A549 (cell line): ENCODE measurements around the gene HGF. TPM values are rescaled to one million over a fixed set of nuclear protein-coding genes. Genes with fewer than 3 reads are reported as not detected.

Source experiments
- ATAC-seq, 2 experiments: fragments of 200-7000 bp in 1 of 2; fragments of >200 bp in 1 of 2; cut with Nextera tagmentation in 1 of 2; cut with Tn5 transposase in 1 of 2; 3 replicates each; pipeline versions ENCODE4 v1.8.0 to v1.9.1; 2018 to 2020; ENCODE audit warnings: mild to moderate bottlenecking in 1 of 2, moderate library complexity in 1 of 2
- CTCF ChIA-PET: fragments of 300-600 bp; sonication (Branson Sonifier 250); formaldehyde crosslinking; extraction: SDS; loops from one replicate; lab custom pipeline; 2021; ENCODE audit warnings: antibody characterized with exemption, inconsistent platforms; lab: Yijun Ruan, JAX
- POLR2A ChIA-PET: fragments of 350-600 bp; formaldehyde crosslinking; extraction: SDS; loops from one replicate; lab custom pipeline; 2021; ENCODE audit warnings: antibody characterized with exemption, inconsistent platforms; lab: Yijun Ruan, JAX
- DNase-seq, 2 experiments: peaks; one replicate each; pipeline versions ENCODE4 v3.0.0 to v3.0.0-alpha.2; 2011 to 2016; ENCODE audit warnings: low read depth in 1 of 2, low spot score in 1 of 2
- FAIRE-seq: peaks from 2 replicates; lab custom pipeline; 2011; peaks lifted over from hg19 to GRCh38; lab: Jason Lieb, UNC
- H3K27ac ChIP-seq, 2 experiments: fragments of >200 bp; sonication (Bioruptor Twin); formaldehyde crosslinking; 3 replicates each; pipeline ENCODE4 v1.5.1; 2016 to 2017
- H3K4me1 ChIP-seq: fragments of >200 bp; sonication (Bioruptor Twin); formaldehyde crosslinking; 3 replicates; pipeline ENCODE4 v1.6.1; 2016
- H3K4me2 ChIP-seq: fragments of >200 bp; sonication (Bioruptor Twin); formaldehyde crosslinking; 3 replicates; pipeline ENCODE4 v1.6.1; 2016
- H3K4me3 ChIP-seq: fragments of >200 bp; sonication (Bioruptor Twin); formaldehyde crosslinking; 3 replicates; pipeline ENCODE4 v1.5.1; 2016
- H3K9me3 ChIP-seq: fragments of >200 bp; sonication (Bioruptor Twin); formaldehyde crosslinking; 3 replicates; pipeline ENCODE4 v1.6.1; 2016
- ATOH8 ChIP-seq: fragments of 250-450 bp; sonication (Bioruptor Pico); IDR thresholded peaks from 2 replicates; pipeline ENCODE4 v1.5.0; 2020; ENCODE audit warnings: low read depth, mild to moderate bottlenecking, moderate library complexity
- BCL3 ChIP-seq: fragments of >200 bp; sonication (Bioruptor Twin); formaldehyde crosslinking; IDR thresholded peaks from 3 replicates; pipeline ENCODE4 v1.6.1; 2016
- CBX2 ChIP-seq: fragments of 200-600 bp; sonication (generic); IDR thresholded peaks from 2 replicates; pipeline ENCODE4 v1.6.1; 2016; ENCODE audit warnings: low read depth, mild to moderate bottlenecking, borderline replicate concordance
- CBX8 ChIP-seq: fragments of 200-600 bp; sonication (generic); IDR thresholded peaks from 2 replicates; pipeline ENCODE4 v1.6.1; 2016
- CEBPB ChIP-seq, 2 experiments: fragments of >200 bp in 1 of 2; sonication (Bioruptor Twin) in 1 of 2; formaldehyde crosslinking in 1 of 2; IDR thresholded peaks; 2 replicates each; pipeline ENCODE4 v1.6.1; 2012 to 2016
- EHMT2 ChIP-seq: fragments of 200-600 bp; sonication (generic); IDR thresholded peaks from 2 replicates; pipeline ENCODE4 v1.6.1; 2016; ENCODE audit warnings: antibody characterized with exemption, low read depth, mild to moderate bottlenecking, moderate library complexity
- EP300 ChIP-seq, 2 experiments: fragments of >200 bp; sonication (Bioruptor Twin); formaldehyde crosslinking; IDR thresholded peaks; 2 replicates in 1 of 2; 3 replicates in 1 of 2; pipeline ENCODE4 v1.6.1; 2016 to 2017
- FOSB ChIP-seq: fragments of 250-450 bp; sonication (Bioruptor Pico); IDR thresholded peaks from 2 replicates; pipeline ENCODE4 v1.5.0; 2020; ENCODE audit warnings: mild to moderate bottlenecking, moderate library complexity
- HDAC2 ChIP-seq: fragments of 200-600 bp; sonication (generic); IDR thresholded peaks from 2 replicates; pipeline ENCODE4 v1.6.1; 2016
- HMGXB4 ChIP-seq: fragments of 250-450 bp; sonication (Bioruptor Pico); IDR thresholded peaks from 2 replicates; pipeline ENCODE4 v1.5.0; 2021; ENCODE audit warnings: mild to moderate bottlenecking, moderate library complexity, borderline replicate concordance
- KDM5A ChIP-seq: fragments of 200-600 bp; sonication (generic); IDR thresholded peaks from 2 replicates; pipeline ENCODE4 v1.6.1; 2016; ENCODE audit warnings: antibody characterized with exemption, mild to moderate bottlenecking
- MAX ChIP-seq: IDR thresholded peaks from 2 replicates; pipeline ENCODE4 v1.6.1; 2012
- MAZ ChIP-seq: fragments of 150-350 bp; IDR thresholded peaks from 2 replicates; pipeline ENCODE4 v1.6.1; 2014; ENCODE audit warnings: antibody characterized with exemption, low read depth, low read length, borderline replicate concordance
- MYC ChIP-seq: IDR thresholded peaks from 2 replicates; pipeline ENCODE4 v1.6.1; 2012; ENCODE audit warnings: mild to moderate bottlenecking, inconsistent platforms, low read length, improper control_type of control experiment, borderline replicate concordance
- PBX3 ChIP-seq: IDR thresholded peaks from 2 replicates; pipeline ENCODE4 v1.6.1; 2012
- PHF8 ChIP-seq: fragments of 200-600 bp; sonication (generic); IDR thresholded peaks from 2 replicates; pipeline ENCODE4 v1.6.1; 2016; ENCODE audit warnings: low read depth, mild to moderate bottlenecking, antibody characterized with exemption, moderate library complexity, borderline replicate concordance
- POLR2A ChIP-seq: IDR thresholded peaks from 2 replicates; pipeline ENCODE4 v1.6.1; 2012; ENCODE audit warnings: mild to moderate bottlenecking, low read length
- REST ChIP-seq: fragments of 200-600 bp; sonication (generic); IDR thresholded peaks from 2 replicates; pipeline ENCODE4 v1.6.1; 2016; ENCODE audit warnings: antibody characterized with exemption, mild to moderate bottlenecking, moderate library complexity
- RFX5 ChIP-seq: fragments of 450-650 bp; IDR thresholded peaks from 2 replicates; pipeline ENCODE4 v1.7.1; 2014; ENCODE audit warnings: antibody characterized with exemption, mild to moderate bottlenecking, moderate library complexity
- RNF2 ChIP-seq: fragments of 200-600 bp; sonication (generic); IDR thresholded peaks from 2 replicates; pipeline ENCODE4 v1.6.1; 2016; ENCODE audit warnings: low read depth, mild to moderate bottlenecking, antibody characterized with exemption, moderate library complexity, borderline replicate concordance
- SMC3 ChIP-seq: fragments of >200 bp; sonication (Bioruptor Twin); formaldehyde crosslinking; IDR thresholded peaks from 3 replicates; pipeline ENCODE4 v1.6.1; 2018; ENCODE audit warnings: inconsistent platforms
- ZC3H11A ChIP-seq: fragments of 450-650 bp; IDR thresholded peaks from 2 replicates; pipeline ENCODE4 v1.6.1; 2014; ENCODE audit warnings: antibody characterized with exemption, mild to moderate bottlenecking
- WGBS: methylation state at CpG from one replicate; pipeline ENCODE4 v1.1.6; 2017; ENCODE audit errors: missing lambda C conversion rate; 5-methylcytosine and 5-hydroxymethylcytosine counted together
- polyA plus RNA-seq, 4 experiments: library from polyadenylated mRNA; depleted of rRNA in 3 of 4; stranded (reverse); fragments of >200 nt; fragmentation: RNase III in 1 of 4; extraction: RNeasy Plus Mini Kit Qiagen cat#74134 plus additional on column Dnase treatment in 1 of 4; gene quantifications; 2 replicates in 3 of 4; 3 replicates in 1 of 4; pipeline ENCODE4 v1.2.3, GENCODE V29; 2011 to 2017

The HGF gene
- polyA plus RNA-seq, 2 of the 4 experiments (the other 2 are of a cell fraction), result 0.06 to 0.31 TPM

GRCh38 chr7:81669476-81670105 lies 100.3 kb downstream of the HGF start:
- peak in 1 of 2 experiments; percentile 52 for DNase-seq
- WGBS, result 59% methylated on average over 3 of the region's 3 CpGs
- Histone ChIP-seq H3K27ac (0 out of 6 replicates have a peak overlapping the region, but pooled peaks of 1 of the 2 experiments have one; percentile 0), H3K4me3 (no peak overlapping the region)
- no peak for FAIRE-seq
- TF ChIP-seq FOSB (CRISPR knock-in tag), result no peak
- 0 out of 4 replicates have a peak, but pooled peaks of 1 of the 2 experiments have one; percentile 39 for TF ChIP-seq CEBPB (IDR thresholded peaks at IDR 0.05)
- TF ChIP-seq, all 56 proteins: peak for 1
- POLR2A ChIA-PET, result no interaction called here
- CTCF ChIA-PET, result no interaction called here
- Histone ChIP-seq H3K4me1 (peaks cover 8% of the 10 kb centered on the region; the same call in 2 of the 3 replicates), H3K4me2 (peak overlapping the region; percentile 13; the same call in 2 of the 3 replicates), H3K9me3 (no peaks in the 10 kb centered on the region; the same call in 2 of the 3 replicates)
- ATAC-seq, result no peak

GRCh38 chr7:81666209-81666608 lies 103.6 kb downstream of the HGF start:
- no peak for ATAC-seq
- 67% methylated on average over 1 of the region's 1 CpG for WGBS
- no peak for DNase-seq
- peaks cover 8% of the 10 kb centered on the region; the same call in 2 of the 3 replicates for H3K4me1 ChIP-seq
- no peaks in the 10 kb centered on the region; the same call in 2 of the 3 replicates for H3K9me3 ChIP-seq
- CTCF ChIA-PET, result no interaction called here
- no peak overlapping the region for H3K4me2 ChIP-seq
- no peak overlapping the region for H3K4me3 ChIP-seq
- POLR2A ChIA-PET, result no interaction called here
- no peak for FAIRE-seq
- H3K27ac ChIP-seq, result no peak overlapping the region
- TF ChIP-seq CBX2, result no peak
- TF ChIP-seq ZC3H11A, result no peak
- no peak for TF ChIP-seq MYC
- no peak for TF ChIP-seq EP300 (IDR thresholded peaks at IDR 0.05)
- no peak for TF ChIP-seq MAZ
- TF ChIP-seq RFX5, result no peak
- no peak for TF ChIP-seq KDM5A
- no peak for TF ChIP-seq REST
- no peak for TF ChIP-seq ATOH8
- no peak for TF ChIP-seq BCL3
- no peak for TF ChIP-seq CBX8

- Histone ChIP-seq H3K4me3 (no peak overlapping the region), H3K4me1 (peaks cover 8% of the 10 kb centered on the region; the same call in 2 of the 3 replicates), H3K27ac (no peak overlapping the region), H3K9me3 (no peaks in the 10 kb centered on the region; the same call in 2 of the 3 replicates), H3K4me2 (no peak overlapping the region)
- ChIA-PET POLR2A (no interaction called here), CTCF (interaction anchor here (0.9 to 1.1 kb wide), 2 partner anchors 12 to 51 kb away, joined by 3 to 4 read pairs; no protein-coding TSS in a partner anchor)
- DNase-seq (no peak), FAIRE-seq (no peak), ATAC-seq (no peak)
- WGBS, result 87% methylated on average over 3 of the region's 3 CpGs
- no peak for TF ChIP-seq PHF8
- no peak for TF ChIP-seq RNF2
- no peak for TF ChIP-seq BCL3
- TF ChIP-seq FOSB (CRISPR knock-in tag), result no peak
- no peak for TF ChIP-seq EHMT2
- no peak for TF ChIP-seq MAX
- no peak for TF ChIP-seq CBX8
- TF ChIP-seq SMC3, result no peak
- no peak for TF ChIP-seq PBX3
- no peak for TF ChIP-seq HMGXB4 (CRISPR knock-in tag)
- TF ChIP-seq POLR2A, result no peak
- no peak for TF ChIP-seq HDAC2
Measured at GRCh38 chr7:81665236-81665635, 104.6 kb downstream of the HGF start.
